SK-N-SH treated with all-trans-retinoic acid at 6 μM for 48 hours (cell line): ENCODE data around the gene RNF40.

Experiments used
- ATAC-seq: fragments of 200-7000 bp; cut with Tn5 transposase; 3 replicates; pipeline ENCODE4 v1.9.1; 2020; ENCODE audit warnings: mild to moderate bottlenecking, moderate library complexity
- CREB5 ChIP-seq: fragments of 250-450 bp; sonication (Bioruptor Pico); IDR thresholded peaks from 2 replicates; pipeline ENCODE4 v1.5.1; 2020; ENCODE audit warnings: low read depth, mild to moderate bottlenecking, moderate library complexity
- CSDC2 ChIP-seq: fragments of 250-450 bp; sonication (Bioruptor Pico); IDR thresholded peaks from 2 replicates; pipeline ENCODE4 v1.5.0; 2020; ENCODE audit warnings: mild to moderate bottlenecking, moderate library complexity
- CSRNP3 ChIP-seq: fragments of 250-450 bp; sonication (Bioruptor Pico); IDR thresholded peaks from 2 replicates; pipeline ENCODE4 v1.5.1; 2021; ENCODE audit warnings: mild to moderate bottlenecking, moderate library complexity
- ESRRG ChIP-seq: fragments of 250-450 bp; sonication (Bioruptor Pico); IDR thresholded peaks from 2 replicates; pipeline ENCODE4 v1.6.1; 2021; ENCODE audit warnings: mild to moderate bottlenecking
- GLIS3 ChIP-seq: fragments of 250-450 bp; sonication (Bioruptor Pico); IDR thresholded peaks from 2 replicates; pipeline ENCODE4 v1.5.0; 2020; ENCODE audit warnings: mild to moderate bottlenecking, moderate library complexity
- ISL1 ChIP-seq: fragments of 250-450 bp; sonication (Bioruptor Pico); IDR thresholded peaks from 2 replicates; pipeline ENCODE4 v2.1.2; 2022; ENCODE audit warnings: mild to moderate bottlenecking, moderate library complexity
- OSR1 ChIP-seq: fragments of 250-450 bp; sonication (Bioruptor Pico); IDR thresholded peaks from 2 replicates; pipeline ENCODE4 v1.8.0; 2022; ENCODE audit warnings: moderate library complexity, mild to moderate bottlenecking, inconsistent platforms
- PATZ1 ChIP-seq: fragments of 250-450 bp; sonication (Bioruptor Pico); IDR thresholded peaks from 2 replicates; pipeline ENCODE4 v1.8.0; 2020; ENCODE audit warnings: mild to moderate bottlenecking, moderate library complexity, borderline replicate concordance
- PPARA ChIP-seq: fragments of 250-450 bp; sonication (Bioruptor Pico); IDR thresholded peaks from 2 replicates; pipeline ENCODE4 v1.5.0; 2020; ENCODE audit warnings: mild to moderate bottlenecking, borderline replicate concordance
- RARB ChIP-seq: fragments of 250-450 bp; sonication (Bioruptor Pico); IDR thresholded peaks from 2 replicates; pipeline ENCODE4 v1.8.0; 2021; ENCODE audit warnings: mild to moderate bottlenecking, moderate library complexity
- TCF4 ChIP-seq: fragments of 250-450 bp; sonication (Bioruptor Pico); IDR thresholded peaks from 2 replicates; pipeline ENCODE4 v1.8.0; 2021; ENCODE audit warnings: mild to moderate bottlenecking, moderate library complexity, borderline replicate concordance
- TOX ChIP-seq: fragments of 250-450 bp; sonication (Bioruptor Pico); IDR thresholded peaks from 2 replicates; pipeline ENCODE4 v1.8.0; 2021; ENCODE audit warnings: mild to moderate bottlenecking, moderate library complexity, borderline replicate concordance
- ZC3H10 ChIP-seq: fragments of 250-450 bp; sonication (Bioruptor Pico); IDR thresholded peaks from 2 replicates; pipeline ENCODE4 v1.5.1; 2021; ENCODE audit warnings: mild to moderate bottlenecking, moderate library complexity
- ZFP3 ChIP-seq: fragments of 250-450 bp; sonication (Bioruptor Pico); IDR thresholded peaks from 2 replicates; pipeline ENCODE4 v1.5.0; 2020; ENCODE audit warnings: mild to moderate bottlenecking, moderate library complexity
- ZNF565 ChIP-seq: fragments of 450-650 bp; formaldehyde crosslinking; conservative IDR thresholded peaks from 2 replicates; pipeline ENCODE4 v1.5.0; 2020; ENCODE audit warnings: low read depth, mild to moderate bottlenecking, moderate library complexity
- ZNF70 ChIP-seq: fragments of 450-650 bp; formaldehyde crosslinking; IDR thresholded peaks from 2 replicates; pipeline ENCODE4 v1.5.0; 2020; ENCODE audit warnings: mild to moderate bottlenecking, moderate library complexity
- TF ChIP-seq, protein P1 (sequence below): fragments of 250-450 bp; sonication (Bioruptor Pico); IDR thresholded peaks from 2 replicates; pipeline ENCODE4 v1.8.0; 2021; ENCODE audit warnings: low read depth, mild to moderate bottlenecking, moderate library complexity, borderline replicate concordance

The RNF40 gene

GRCh38 chr16:30760577-30761426 lies 1.3 kb upstream of the RNF40 start:
- peak; percentile 39 for ATAC-seq
- TF ChIP-seq ISL1 (CRISPR knock-in tag) (no peak), PPARA (CRISPR knock-in tag) (no peak), TOX (no peak), TCF4 (CRISPR knock-in tag) (no peak)

GRCh38 chr16:30761427-30761927 lies 645 bp upstream of the RNF40 start:
- peak; percentile 72 for ATAC-seq
- TF ChIP-seq ZC3H10 (CRISPR knock-in tag) (no peak), GLIS3 (CRISPR knock-in tag) (no peak)

- ATAC-seq, result no peak
- TF ChIP-seq, protein P1, sequence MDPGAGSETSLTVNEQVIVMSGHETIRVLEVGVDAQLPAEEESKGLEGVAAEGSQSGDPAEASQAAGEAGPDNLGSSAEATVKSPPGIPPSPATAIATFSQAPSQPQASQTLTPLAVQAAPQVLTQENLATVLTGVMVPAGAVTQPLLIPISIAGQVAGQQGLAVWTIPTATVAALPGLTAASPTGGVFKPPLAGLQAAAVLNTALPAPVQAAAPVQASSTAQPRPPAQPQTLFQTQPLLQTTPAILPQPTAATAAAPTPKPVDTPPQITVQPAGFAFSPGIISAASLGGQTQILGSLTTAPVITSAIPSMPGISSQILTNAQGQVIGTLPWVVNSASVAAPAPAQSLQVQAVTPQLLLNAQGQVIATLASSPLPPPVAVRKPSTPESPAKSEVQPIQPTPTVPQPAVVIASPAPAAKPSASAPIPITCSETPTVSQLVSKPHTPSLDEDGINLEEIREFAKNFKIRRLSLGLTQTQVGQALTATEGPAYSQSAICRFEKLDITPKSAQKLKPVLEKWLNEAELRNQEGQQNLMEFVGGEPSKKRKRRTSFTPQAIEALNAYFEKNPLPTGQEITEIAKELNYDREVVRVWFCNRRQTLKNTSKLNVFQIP (CRISPR knock-in tag), result no peak
- TF ChIP-seq GLIS3 (CRISPR knock-in tag) (no peak), CREB5 (CRISPR knock-in tag) (no peak), ZNF70 (CRISPR knock-in tag) (no peak), OSR1 (no peak), RARB (no peak), ESRRG (CRISPR knock-in tag) (no peak), PATZ1 (no peak), CSDC2 (CRISPR knock-in tag) (no peak), TCF4 (CRISPR knock-in tag) (no peak), ISL1 (CRISPR knock-in tag) (no peak), ZNF565 (CRISPR knock-in tag) (no peak)
These were observed 1.0 kb downstream of the RNF40 start for GRCh38 chr16:30762991-30763725.

DNA sequence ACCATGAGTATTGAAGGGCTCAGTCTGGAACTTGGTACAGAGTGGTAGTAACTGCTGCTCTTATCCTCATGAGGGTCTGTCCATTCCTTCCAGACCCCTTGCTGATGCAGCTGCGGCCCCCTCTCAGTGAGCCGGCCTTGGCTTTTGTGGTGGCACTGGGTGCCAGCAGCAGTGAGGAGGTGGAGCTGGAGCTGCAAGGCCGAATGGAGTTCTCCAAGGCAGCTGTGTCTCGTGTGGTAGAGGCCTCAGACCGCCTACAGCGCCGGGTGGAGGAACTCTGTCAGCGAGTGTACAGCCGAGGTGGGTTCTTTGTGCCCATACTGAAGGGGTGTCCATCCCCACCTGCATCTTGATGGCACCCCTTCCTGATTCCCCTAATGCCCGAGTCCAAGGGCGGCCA lies 2.0 kb downstream of the RNF40 start:
- ATAC-seq, result no peak
- TF ChIP-seq OSR1 (no peak), ISL1 (CRISPR knock-in tag) (no peak), ZNF70 (CRISPR knock-in tag) (no peak), ZFP3 (CRISPR knock-in tag) (no peak), TOX (no peak), ESRRG (CRISPR knock-in tag) (no peak), ZNF565 (CRISPR knock-in tag) (no peak), ZC3H10 (CRISPR knock-in tag) (no peak), GLIS3 (CRISPR knock-in tag) (no peak), PATZ1 (no peak), RARB (no peak), CSRNP3 (CRISPR knock-in tag) (no peak)
- TF ChIP-seq, protein P1 (CRISPR knock-in tag), result no peak
- TF ChIP-seq, all 23 proteins: peak for 0
